ENCODE data around the gene ZNF236.

DNA sequence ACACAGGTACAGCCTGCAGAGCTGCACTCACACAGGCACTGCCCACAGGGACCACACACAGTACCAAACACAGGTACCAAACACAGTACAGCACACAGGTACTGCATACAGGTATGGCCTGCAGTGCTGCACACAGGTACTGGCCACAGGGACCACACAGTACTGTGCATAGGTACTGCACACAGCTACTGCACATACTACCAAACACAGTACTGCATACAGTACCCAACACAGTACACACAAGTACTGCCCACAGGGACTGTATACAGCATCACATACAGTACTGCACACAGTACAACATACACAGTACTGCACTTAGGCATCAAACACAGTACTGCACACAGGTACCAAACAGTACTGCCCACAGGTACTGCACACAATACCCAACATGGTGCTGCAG lies 74.3 kb downstream of the ZNF236 start:
- TF ChIP-seq, protein P1, sequence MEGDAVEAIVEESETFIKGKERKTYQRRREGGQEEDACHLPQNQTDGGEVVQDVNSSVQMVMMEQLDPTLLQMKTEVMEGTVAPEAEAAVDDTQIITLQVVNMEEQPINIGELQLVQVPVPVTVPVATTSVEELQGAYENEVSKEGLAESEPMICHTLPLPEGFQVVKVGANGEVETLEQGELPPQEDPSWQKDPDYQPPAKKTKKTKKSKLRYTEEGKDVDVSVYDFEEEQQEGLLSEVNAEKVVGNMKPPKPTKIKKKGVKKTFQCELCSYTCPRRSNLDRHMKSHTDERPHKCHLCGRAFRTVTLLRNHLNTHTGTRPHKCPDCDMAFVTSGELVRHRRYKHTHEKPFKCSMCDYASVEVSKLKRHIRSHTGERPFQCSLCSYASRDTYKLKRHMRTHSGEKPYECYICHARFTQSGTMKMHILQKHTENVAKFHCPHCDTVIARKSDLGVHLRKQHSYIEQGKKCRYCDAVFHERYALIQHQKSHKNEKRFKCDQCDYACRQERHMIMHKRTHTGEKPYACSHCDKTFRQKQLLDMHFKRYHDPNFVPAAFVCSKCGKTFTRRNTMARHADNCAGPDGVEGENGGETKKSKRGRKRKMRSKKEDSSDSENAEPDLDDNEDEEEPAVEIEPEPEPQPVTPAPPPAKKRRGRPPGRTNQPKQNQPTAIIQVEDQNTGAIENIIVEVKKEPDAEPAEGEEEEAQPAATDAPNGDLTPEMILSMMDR (IDR thresholded peaks at IDR 0.05): no peak
- no peak for TF ChIP-seq ZFX (IDR thresholded peaks at IDR 0.05; ENCODE audit: borderline replicate concordance)

Data from 22Rv1 (cell line).